GM19397 (cell line): Measurements from ENCODE around the gene TSHZ2.
"Not testable (repeated sequence)": the region's sequence is repeated elsewhere in the genome, so short reads cannot be mapped to it uniquely, and the experiment has no call there.

Experiments used
- ATAC-seq: cut with Tn5 transposase; IDR thresholded peaks from one replicate; pipeline ENCODE4 v1.9.1; 2021; ENCODE audit warnings: mild to moderate bottlenecking, moderate library complexity; ENCODE audit not compliant: unreplicated experiment

TSHZ2 gene

DNA sequence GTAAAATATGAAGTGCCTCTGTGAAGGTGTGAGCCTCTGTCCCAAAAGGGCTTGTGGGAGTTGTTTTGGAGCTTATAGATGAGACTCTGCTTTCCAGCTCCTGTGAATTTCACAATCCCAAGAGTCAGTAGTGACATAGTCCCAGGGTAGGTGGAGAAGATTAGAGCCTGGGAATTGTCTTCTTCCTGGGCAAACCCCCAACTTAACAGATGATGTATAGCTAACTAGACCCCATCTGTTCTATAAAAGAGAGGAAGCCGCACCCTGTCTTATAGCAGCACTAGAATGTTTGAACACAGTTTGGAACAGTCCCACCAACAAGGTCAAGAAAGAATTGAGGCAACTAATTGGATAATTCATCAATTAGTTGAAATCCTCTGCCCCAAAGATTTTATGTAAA, 326.8 kb downstream of the TSHZ2 start:
- ATAC-seq = no peak

DNA sequence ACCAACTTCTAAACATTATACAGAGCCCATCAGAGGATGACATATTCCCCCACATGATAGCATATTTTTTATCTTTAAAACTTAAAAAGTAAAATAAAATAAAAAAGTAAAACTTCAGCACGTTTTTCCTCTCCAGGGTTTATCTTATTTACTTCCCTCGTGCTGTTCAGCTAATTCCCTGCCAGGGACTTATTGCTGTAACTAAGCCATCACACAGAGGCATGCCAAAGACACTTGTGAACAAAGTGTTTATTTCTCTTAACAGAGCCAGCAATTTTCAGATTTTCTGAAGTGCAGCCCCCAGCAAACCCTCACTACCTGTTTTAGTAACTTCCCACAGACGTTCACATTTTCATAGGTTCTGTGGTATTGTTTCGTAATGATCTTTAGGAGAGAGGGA, 327.7 kb downstream of the TSHZ2 start:
- no peak for ATAC-seq

DNA sequence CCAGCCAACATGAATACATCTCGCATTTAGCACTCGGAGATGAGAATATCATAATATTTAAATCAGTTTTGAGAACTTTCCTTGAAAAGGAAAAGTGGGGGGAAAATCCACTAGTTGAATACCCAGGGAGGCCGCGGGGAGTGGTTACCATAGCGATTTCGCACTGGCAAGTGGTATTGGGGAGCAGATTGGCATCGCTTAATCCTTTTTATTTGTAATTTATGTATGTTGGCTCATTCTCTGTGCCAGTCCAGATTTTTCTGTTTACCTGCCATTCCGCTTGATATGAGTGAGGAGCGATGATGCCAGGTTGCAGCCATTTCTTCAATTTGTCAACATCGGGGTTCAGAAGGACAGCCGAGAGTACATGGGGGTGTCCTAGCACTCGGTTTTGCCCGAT, 329.7 kb downstream of the TSHZ2 start:
- ATAC-seq = no peak

DNA sequence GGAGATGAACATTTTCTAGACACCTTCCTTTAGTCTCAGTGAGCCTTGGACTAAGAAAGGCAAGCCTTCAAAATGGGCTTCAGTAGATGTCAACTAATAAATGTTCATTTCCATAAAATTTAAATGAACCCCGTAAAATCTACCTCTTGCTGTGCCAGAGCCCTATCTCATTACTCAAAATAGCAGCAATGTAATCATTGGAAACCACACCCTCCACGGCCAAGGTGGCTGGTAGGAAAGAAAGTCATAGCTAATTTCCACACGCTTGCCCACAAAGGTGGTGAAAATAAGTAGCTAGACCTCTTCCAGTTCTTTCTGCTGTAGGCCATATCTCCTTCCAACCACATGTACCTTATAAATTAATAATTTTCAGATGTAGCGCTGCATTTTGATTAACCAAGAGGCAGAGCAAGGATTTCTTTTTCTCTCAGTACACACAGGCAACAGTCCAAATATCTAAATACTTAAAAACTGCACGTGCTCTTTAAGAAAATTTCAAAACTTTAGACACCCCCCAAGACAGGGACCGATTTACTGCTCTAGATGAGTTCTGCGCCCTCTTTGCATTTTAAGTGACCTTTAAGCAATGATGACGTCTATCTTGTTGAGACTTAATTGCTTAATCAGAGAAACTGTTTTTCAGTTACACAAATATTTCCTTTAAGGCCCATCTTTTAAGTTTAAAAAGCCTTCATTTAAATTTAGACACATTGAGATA, 330.7 kb downstream of the TSHZ2 start:
- no peak for ATAC-seq

DNA sequence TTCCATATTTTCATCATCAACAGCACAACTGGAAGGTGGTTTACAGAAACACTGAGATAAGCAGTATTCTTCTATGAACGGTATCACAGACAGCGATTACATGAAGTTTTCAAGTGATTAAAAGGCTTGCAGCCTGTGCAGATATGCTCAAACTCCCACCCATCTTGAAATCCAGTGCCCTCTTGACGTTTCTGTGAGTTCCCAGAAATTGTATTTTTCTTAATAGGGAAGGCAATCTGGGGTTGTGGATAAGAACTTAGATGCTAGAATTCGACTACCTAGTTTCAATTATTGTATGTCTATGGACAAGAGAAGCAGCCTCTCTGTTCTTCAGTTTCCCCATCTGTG, 331.2 kb downstream of the TSHZ2 start:
- no peak for ATAC-seq

DNA sequence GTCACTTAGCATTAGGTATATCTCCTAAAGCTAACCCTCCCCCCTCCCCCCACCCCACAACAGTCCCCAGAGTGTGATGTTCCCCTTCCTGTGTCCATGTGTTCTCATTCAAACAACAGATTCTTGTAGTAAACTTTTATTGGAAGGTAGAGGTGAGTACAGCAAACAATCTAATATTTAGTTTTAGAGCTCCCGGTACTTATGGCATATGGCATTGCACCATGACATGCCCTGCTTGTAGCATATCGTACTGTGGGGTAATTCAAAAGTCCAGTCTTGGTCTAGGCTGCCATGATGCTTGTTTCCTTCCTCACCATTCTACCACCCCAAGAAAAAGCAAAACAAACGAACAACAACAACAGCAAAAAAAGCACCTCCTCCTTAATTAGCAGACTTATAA, 332.0 kb downstream of the TSHZ2 start:
- no peak for ATAC-seq

DNA sequence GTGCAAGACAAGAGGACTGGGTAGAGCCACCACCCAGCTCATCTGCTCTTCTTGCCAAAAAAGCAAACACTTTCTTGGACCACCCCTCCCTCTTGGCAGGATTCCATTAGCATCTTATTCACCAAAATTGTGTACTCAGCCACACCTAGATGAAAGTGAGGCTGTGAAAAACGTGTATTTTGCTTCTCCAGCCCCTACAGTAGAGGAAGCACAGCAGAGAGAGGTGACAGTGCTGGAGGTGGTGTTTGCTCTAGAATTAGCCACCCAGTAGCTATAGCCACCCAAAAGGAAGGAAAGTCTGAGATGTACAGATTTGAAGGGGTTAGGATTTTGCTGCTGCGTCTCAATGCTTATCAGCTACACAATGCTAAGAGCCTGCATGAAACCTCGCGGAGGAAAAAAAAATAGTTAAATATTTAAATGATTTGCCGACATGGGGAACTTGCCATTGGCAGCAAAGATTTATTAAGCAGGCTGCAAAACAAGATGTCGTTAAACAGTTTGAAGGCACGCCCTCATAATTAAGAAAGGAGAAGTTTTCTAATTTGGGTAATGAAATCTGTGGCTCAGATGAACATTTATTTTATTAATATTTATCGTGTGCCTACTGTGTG, 334.1 kb downstream of the TSHZ2 start:
- no peak for ATAC-seq

DNA sequence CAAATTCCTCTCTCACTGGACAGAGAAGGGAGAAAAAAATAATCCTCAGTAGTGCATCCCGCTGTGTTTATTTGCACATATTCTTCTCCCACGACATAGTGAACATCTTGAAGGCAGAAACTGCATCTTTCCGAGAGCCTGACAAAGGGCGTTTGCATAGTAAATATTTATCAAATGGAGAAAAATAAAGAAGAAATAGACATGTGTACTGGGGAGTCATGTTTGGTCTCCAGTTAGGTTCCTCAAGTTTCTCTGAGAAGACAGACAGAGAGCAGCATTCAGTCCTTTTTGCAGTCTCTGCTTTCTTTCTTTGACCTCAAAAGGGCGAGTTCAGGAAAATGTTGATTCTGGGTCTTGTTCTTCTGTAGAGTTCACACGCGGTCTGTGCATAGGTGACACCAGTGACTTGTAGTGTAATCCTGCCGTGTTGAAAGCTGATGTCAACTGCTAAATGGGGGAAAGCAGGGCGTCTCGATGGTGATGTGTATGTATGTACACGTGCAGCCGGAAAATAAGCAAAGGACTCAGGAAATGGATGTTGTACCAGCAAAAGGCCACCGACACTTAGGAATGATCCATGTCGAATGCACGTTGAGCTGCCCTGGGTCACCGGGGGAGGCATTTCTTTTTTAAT, 335.9 kb downstream of the TSHZ2 start:
- ATAC-seq = no peak

DNA sequence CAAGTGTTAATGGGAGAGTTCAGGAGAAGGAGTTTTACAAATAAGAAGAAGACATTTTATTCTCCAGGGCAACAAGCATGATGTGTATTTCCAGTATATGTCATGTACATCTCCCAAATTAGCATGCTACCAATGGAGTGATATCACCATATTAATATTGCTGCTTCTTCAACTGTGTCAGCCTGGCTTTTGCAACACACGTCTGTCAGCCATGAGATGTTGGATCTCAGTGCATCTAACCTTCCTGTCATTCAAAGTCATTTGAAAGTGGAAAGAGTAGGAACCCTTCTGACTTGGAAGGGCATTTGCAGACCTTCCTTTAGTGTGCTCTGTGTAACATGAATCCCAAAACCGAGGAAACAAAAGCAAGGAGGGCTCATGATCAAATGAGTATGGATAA, 337.4 kb downstream of the TSHZ2 start:
- ATAC-seq = no peak

DNA sequence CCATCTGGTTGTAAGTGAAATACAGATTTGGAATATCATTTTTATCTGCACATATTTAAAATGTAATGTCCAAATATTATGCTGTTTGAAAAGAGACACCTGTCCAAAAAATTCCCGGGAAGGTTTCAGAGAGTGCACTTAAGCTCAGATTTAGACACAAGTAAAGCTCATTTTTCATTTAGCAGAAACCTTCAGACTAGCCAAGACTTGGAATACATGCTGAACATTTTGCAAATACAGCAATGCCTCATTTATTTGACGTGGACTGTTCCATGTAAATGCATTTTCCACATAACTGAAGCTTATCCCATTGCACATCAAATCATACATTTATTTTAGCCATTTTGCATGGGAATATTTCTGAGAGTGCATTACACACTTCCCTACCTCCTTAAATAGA, 340.8 kb downstream of the TSHZ2 start:
- ATAC-seq = no peak

DNA sequence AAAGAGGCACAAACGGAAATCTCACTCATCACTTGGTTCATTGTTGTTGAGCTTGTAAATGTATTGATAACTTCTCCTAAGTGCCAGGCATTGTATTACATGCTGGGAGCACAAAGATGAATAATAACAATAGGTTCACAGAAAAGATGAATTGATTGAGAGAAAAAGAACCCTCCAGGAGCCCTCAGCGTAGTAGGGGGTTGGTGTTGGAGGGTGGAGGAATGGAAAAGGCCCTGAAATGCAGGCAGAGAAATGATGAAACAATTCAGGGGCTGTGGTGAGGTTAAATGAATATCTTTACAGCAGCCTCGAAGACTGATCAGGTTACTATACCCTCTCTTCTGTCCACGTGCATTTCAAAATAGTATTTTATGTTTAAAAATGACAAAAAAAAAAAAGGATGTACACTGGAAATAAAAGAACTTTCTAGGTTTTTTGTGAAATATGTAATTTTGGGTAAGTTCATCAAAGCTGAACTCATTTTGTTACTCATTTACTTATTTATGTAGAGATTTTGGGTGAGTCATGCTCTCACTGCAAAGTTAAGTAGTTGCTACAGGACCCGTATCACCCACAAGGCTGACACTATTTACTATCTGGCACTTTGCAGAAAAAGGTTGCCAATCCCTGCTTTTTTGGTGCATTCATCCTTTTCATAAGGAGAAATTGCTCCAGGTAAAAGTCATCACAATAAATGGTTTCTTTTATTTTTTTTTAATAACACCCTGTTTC, 344.2 kb downstream of the TSHZ2 start:
- ATAC-seq = no peak

DNA sequence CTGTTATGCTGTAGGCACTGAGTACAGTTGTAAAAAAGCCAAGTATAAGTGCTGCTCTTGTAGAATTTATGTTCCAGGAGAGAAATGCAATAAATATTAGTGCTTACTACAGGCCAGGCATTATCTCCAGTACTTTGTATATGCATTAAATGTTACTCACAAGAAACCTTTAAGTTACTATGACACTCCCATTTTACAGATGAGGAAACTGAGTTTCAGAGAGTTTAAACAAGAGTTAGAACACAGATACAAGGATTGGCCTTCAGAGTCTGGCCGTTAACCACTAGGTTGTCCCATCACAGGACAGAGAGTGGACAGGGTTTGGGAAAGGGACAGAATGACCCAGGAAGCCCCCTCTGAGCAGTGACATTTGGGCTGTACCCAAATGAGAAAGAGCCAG, 347.0 kb downstream of the TSHZ2 start:
- ATAC-seq = no peak

DNA sequence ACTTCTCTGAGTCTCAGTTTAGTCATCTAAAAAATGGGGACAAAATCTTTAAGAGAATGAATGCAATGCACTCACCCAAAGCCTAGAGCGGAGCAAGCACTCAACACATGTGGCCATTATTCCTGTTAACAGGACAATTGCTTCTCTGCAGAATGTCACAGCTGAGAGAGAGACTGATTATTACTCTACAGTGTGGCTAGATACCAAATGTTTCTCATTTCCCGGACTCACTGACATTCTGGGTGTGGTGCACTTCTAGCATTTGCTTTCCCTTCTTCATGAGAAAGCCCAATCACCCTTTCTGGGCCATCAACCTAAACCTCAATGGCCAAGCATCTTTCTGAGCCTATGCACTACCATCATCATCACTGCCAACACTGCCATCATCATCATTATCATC, 347.6 kb downstream of the TSHZ2 start:
- ATAC-seq = no peak

DNA sequence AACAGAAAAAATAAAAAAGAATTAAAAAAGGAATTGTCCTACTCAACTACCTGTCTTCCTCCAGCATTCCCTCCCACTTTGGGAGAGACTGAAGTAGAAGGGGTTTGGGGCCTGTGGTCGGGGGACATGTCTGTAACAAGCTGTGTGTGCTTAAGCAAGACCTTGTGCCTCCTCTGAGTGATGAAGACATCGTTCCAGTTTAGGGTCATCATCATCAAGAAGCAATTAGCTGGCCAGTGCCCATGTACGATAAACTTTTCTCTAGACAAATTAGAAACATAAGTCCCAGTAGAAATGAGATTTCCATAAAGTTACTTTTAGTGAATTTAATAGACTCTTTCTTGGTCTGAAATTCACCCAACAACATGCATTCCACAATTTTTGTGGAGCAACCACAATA, 348.5 kb downstream of the TSHZ2 start:
- no peak for ATAC-seq

DNA sequence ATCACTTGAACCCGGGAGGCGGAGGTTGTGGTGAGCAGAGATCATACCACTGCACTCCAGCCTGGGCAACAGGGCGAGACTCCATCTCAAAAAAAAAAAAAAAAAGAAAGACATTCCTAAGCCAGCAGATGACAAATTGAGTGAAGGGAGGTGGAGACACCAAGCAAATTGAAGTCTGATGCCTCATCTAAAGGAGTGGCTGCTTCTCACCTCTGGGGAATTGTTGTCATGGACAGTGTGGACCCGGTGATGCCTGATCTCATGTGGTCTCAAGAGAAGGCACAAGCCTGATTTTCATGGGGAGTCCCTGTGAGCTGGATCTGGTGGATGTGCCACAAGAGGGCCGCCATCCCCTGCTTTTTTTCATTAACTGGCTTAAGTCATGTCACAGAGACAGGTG, 349.4 kb downstream of the TSHZ2 start:
- no peak for ATAC-seq

DNA sequence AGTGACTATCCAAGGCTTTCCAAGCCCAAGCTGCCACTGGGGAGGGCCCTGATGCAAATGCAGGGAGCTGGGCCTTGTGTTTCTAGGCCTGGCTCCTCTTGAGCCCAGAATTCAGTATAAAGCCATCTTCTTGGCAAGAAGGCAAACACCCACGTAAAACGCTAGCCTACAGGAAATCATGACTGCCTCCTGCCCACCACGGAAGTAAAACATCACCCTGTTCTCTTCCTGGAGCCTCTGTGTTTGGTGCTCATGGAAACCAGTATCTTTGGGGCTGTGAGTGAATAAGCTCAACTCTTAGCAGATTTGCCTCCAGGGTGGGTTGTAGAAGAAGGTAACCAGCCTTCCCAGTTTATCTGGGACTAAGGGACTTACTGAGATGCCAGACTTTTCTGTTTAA, 350.5 kb downstream of the TSHZ2 start:
- no peak for ATAC-seq

DNA sequence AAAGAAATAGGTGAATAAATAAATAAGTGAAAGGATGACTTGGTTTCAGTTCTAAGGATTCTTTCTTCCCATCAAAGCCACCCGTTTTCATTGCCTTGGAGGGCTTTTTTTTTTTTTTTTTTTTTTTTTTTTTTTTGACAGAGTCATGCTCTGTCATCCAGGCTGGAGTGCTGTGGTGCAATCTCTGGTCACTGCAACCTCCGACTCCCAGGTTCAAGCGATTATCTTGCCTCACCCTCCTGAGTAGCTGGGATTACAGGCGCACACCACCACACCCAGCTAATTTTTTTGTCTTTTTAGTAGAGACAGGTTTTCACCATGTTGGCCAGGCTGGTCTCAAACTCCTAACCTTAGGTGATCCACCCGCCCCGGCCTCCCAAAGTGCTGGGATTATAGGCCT, 351.3 kb downstream of the TSHZ2 start:
- not testable (repeated sequence) for ATAC-seq

DNA sequence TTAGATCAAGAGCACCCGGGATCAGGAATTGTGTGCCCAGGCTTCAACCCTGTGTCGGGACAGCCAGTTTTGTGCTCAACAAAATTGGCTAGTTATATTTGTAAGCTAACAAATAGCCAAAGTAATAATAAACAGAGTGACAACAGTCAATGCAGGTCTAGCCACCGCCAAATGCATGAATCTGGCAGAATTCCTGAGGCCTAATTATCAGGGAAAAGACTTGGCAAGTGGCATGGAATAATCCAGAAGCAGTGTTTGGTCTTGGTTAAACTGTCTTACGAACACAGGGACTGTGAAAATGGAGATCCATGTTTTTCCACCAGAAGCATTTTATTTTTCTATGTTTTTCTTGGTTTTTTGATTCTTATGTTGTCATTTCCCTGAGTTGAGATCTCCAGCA, 352.7 kb downstream of the TSHZ2 start:
- ATAC-seq = no peak

DNA sequence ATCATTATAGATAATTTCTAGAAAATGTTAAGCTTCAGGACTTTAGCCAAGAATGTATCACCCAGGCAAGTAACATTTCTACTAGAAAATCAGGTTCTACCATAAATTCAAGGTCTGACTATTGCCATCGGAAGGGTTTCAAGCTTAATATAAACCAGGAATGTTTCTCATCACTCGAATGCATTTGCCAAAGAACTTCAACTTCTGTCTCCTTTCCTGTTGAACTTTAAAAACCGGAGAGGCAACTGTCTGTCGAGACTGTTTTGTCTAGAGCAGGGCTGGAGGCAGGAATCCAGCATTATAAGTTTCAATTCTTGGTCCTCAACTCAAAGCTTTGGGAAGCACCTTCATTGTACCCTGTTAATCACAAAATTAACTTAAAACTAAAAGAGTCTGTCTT, 356.8 kb downstream of the TSHZ2 start:
- no peak for ATAC-seq

DNA sequence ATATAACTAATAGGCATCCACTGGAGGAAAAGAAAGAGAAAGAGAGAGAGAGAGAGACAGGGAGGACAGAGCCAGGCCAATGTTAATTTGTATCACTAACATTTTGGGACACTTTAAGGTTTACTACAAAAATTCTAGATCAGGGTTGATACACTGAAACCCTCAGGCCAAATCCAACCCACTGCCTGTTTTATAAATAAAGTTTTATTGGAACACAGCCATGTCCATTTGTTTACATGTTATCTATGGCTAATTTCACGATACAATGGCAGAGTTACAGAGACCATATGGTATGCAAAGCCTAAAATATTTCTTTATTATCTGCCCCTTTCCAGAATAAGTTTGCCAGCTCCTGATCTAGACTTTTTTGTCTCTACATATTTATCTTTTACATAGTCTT, 357.6 kb downstream of the TSHZ2 start:
- ATAC-seq = no peak

DNA sequence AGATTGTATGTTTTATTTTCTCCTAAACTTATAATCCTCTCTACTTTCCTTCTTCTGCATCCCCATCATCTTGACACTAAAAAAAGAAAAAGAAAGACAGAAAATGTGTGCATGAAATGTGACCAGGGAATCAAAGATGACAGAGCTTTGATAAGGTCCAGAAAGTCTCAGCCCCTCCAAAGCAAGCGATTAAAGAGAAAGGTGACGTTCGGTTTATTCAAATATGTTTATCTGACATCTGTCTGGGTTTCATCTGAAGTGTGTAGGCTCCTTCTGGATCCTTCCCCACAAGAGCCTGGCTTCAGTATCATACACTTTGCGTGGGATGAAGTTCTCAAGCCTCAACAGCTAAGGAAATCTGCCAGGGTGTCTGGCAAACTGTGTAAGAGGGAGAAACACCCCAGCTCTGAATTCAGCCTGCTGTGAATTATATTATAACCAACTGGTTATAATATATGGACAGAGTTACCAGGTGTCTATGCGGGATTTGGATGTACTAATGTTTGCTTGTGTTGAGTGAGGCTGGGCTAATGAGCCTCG, 358.5 kb downstream of the TSHZ2 start:
- ATAC-seq = no peak
